ENCODE results near the gene VPS13D.

Gene VPS13D

GRCh38 chr1:12229835-12230548 lies at the start of gene VPS13D:
Gene VPS13D (plus strand): TSS chr1:12230030. CDS start chr1:12234267, 4,237 bp downstream.
- DNase-seq (ENCODE audit: low read depth): peak; percentile 87

- no peak for DNase-seq (ENCODE audit: low read depth)
Observed at GRCh38 chr1:12180315-12180714, 49.5 kb upstream of the VPS13D start.

- DNase-seq (ENCODE audit: low read depth): no peak
Observed at GRCh38 chr1:12180903-12181302, 48.9 kb upstream of the VPS13D start.

- DNase-seq (ENCODE audit: low read depth): no peak
Observed at GRCh38 chr1:12181568-12181967, 48.3 kb upstream of the VPS13D start.

GRCh38 chr1:12182410-12182984 lies 47.3 kb upstream of the VPS13D start:
- no peak for DNase-seq (ENCODE audit: low read depth)

GRCh38 chr1:12183095-12183794 lies 46.6 kb upstream of the VPS13D start:
- no peak for DNase-seq (ENCODE audit: low read depth)

GRCh38 chr1:12184008-12184681 lies 45.7 kb upstream of the VPS13D start:
- no peak for DNase-seq (ENCODE audit: low read depth)

- DNase-seq (ENCODE audit: low read depth): no peak
Observed at GRCh38 chr1:12185036-12185917, 44.6 kb upstream of the VPS13D start.

GRCh38 chr1:12185918-12186678 lies 43.7 kb upstream of the VPS13D start:
- no peak for DNase-seq (ENCODE audit: low read depth)

- no peak for DNase-seq (ENCODE audit: low read depth)
Observed at GRCh38 chr1:12186679-12186985, 43.2 kb upstream of the VPS13D start.

GRCh38 chr1:12188115-12188514 lies 41.7 kb upstream of the VPS13D start:
- no peak for DNase-seq (ENCODE audit: low read depth)

- no peak for DNase-seq (ENCODE audit: low read depth)
Observed at GRCh38 chr1:12188657-12189327, 41.0 kb upstream of the VPS13D start.

GRCh38 chr1:12189328-12189682 lies 40.5 kb upstream of the VPS13D start:
- no peak for DNase-seq (ENCODE audit: low read depth)

- DNase-seq (ENCODE audit: low read depth): no peak
Observed at GRCh38 chr1:12191242-12192032, 38.4 kb upstream of the VPS13D start.

GRCh38 chr1:12194666-12195216 lies 35.1 kb upstream of the VPS13D start:
- no peak for DNase-seq (ENCODE audit: low read depth)

- no peak for DNase-seq (ENCODE audit: low read depth)
Observed at GRCh38 chr1:12195416-12195815, 34.4 kb upstream of the VPS13D start.

GRCh38 chr1:12196641-12197482 lies 33.0 kb upstream of the VPS13D start:
- DNase-seq (ENCODE audit: low read depth): no peak

GRCh38 chr1:12197483-12197880 lies 32.3 kb upstream of the VPS13D start:
- DNase-seq (ENCODE audit: low read depth): no peak

GRCh38 chr1:12200208-12200607 lies 29.6 kb upstream of the VPS13D start:
- no peak for DNase-seq (ENCODE audit: low read depth)

All from activated T-cell treated with anti-CD3 and anti-CD28 coated beads for 48 hours (primary cell).